HCT116 (cell line): ENCODE results near the gene PARVB. TPM values are rescaled to one million over a fixed set of nuclear protein-coding genes. Genes with fewer than 3 reads are reported as not detected.

Experiments used
- ATAC-seq: fragments of 200-7000 bp; cut with Tn5 transposase; 2 replicates; pipeline ENCODE4 v1.9.1; 2020; ENCODE audit warnings: mild to moderate bottlenecking, moderate library complexity
- BruUV-seq: library from RNA; stranded (reverse); fragments of 400-500 nt; replicated peaks from 2 replicates; lab custom pipeline; 2021; lab: Mats Ljungman, UMichigan
- CTCF ChIA-PET: fragments of 300-600 bp; sonication (Branson Sonifier 250); formaldehyde crosslinking; loops from one replicate; lab custom pipeline; 2021; ENCODE audit warnings: antibody characterized with exemption; lab: Charles Lee
- POLR2A ChIA-PET: fragments of 300-600, 350-600 bp; sonication (Branson Sonifier 250); formaldehyde crosslinking; loops from one replicate; lab custom pipeline; 2021; ENCODE audit warnings: antibody characterized with exemption; lab: Charles Lee
- RAD21 ChIA-PET, 2 experiments: fragments of 300-600 bp; sonication (Branson Sonifier 250); formaldehyde crosslinking; loops; one replicate each; lab custom pipeline; 2023; ENCODE audit warnings: low total read pairs in 2 of 2; ENCODE audit not compliant: uncharacterized antibody in 2 of 2, unreplicated experiment in 2 of 2, low non-redundant PET in 1 of 2; lab: Charles Lee
- DNase-seq: peaks from one replicate; pipeline ENCODE4 v3.0.0-alpha.2; 2010; ENCODE audit warnings: low read depth, low spot score
- H2AFZ ChIP-seq: fragments of 200-600 bp; shearing (Covaris generic), sonication (generic); 2 replicates; pipeline ENCODE4 v1.6.1; 2017; ENCODE audit warnings: low read depth, mixed run types, mixed read lengths, antibody characterized with exemption, low read length; ENCODE audit not compliant: poor library complexity, severe bottlenecking
- H3K27ac ChIP-seq: 2 replicates; pipeline ENCODE4 v1.5.1; 2012; ENCODE audit warnings: low read depth, low read length
- H3K27me3 ChIP-seq: fragments of 200-600 bp; sonication (generic); 2 replicates; pipeline ENCODE4 v1.6.1; 2016; ENCODE audit warnings: mixed run types, low read length, mixed read lengths; ENCODE audit not compliant: insufficient read depth
- H3K36me3 ChIP-seq, 2 experiments: fragments of 200-500 bp in 1 of 2; fragments of 200-600 bp in 1 of 2; sonication (Bioruptor generic) in 1 of 2; sonication (generic) in 1 of 2; 2 replicates each; pipeline versions ENCODE4 v1.5.1 to v1.6.1; 2014 to 2016; ENCODE audit warnings: low read length in 2 of 2, inconsistent platforms in 1 of 2, mixed read lengths in 1 of 2, mixed run types in 1 of 2; ENCODE audit not compliant: insufficient read depth in 2 of 2, control insufficient read depth in 1 of 2
- H3K4me1 ChIP-seq, 2 experiments: fragments of 200-600 bp in 1 of 2; sonication (generic) in 1 of 2; 2 replicates each; pipeline versions ENCODE4 v1.5.1 to v1.6.1; 2012 to 2017; ENCODE audit warnings: low read length in 2 of 2, inconsistent platforms in 1 of 2, mild to moderate bottlenecking in 1 of 2, mixed read lengths in 1 of 2, mixed run types in 1 of 2, moderate library complexity in 1 of 2; ENCODE audit not compliant: insufficient read depth in 2 of 2, control insufficient read depth in 1 of 2
- H3K4me2 ChIP-seq: fragments of 200-600 bp; sonication (generic); 2 replicates; pipeline ENCODE4 v1.6.1; 2017; ENCODE audit warnings: mixed run types, low read length, mixed read lengths
- H3K4me3 ChIP-seq, 2 experiments: fragments of 200-600 bp in 1 of 2; sonication (generic) in 1 of 2; replicated peaks in 1 of 2; 2 replicates each; pipeline ENCODE4 v1.5.1; 2011 to 2016; ENCODE audit warnings: low read length in 2 of 2, control low read depth in 1 of 2, low read depth in 1 of 2, mild to moderate bottlenecking in 1 of 2, mixed read lengths in 1 of 2, mixed run types in 1 of 2
- H3K79me2 ChIP-seq: fragments of 200-600 bp; sonication (generic); 2 replicates; pipeline ENCODE4 v1.6.1; 2017; ENCODE audit warnings: mild to moderate bottlenecking, mixed run types, low read length, moderate library complexity, mixed read lengths; ENCODE audit not compliant: insufficient read depth
- H3K9ac ChIP-seq: fragments of 200-600 bp; sonication (generic); 2 replicates; pipeline ENCODE4 v1.6.1; 2016; ENCODE audit warnings: low read length, mixed read lengths
- H3K9me2 ChIP-seq: fragments of 200-600 bp; sonication (generic), shearing (Covaris generic); 2 replicates; pipeline ENCODE4 v1.6.1; 2017; ENCODE audit warnings: mixed run types, mild to moderate bottlenecking, moderate library complexity; ENCODE audit not compliant: insufficient read depth
- H3K9me3 ChIP-seq, 2 experiments: fragments of 200-500 bp in 1 of 2; fragments of 200-600 bp in 1 of 2; sonication (Bioruptor generic) in 1 of 2; sonication (generic) in 1 of 2; 2 replicates each; pipeline ENCODE4 v1.6.1; 2014 to 2017; ENCODE audit warnings: low read length in 2 of 2, mixed read lengths in 2 of 2, inconsistent platforms in 1 of 2, low read depth in 1 of 2, mild to moderate bottlenecking in 1 of 2, mixed run types in 1 of 2, moderate library complexity in 1 of 2; ENCODE audit not compliant: control insufficient read depth in 1 of 2, insufficient read depth in 1 of 2
- H4K20me1 ChIP-seq: fragments of 200-600 bp; sonication (generic), shearing (Covaris generic); 2 replicates; pipeline ENCODE4 v1.6.1; 2017; ENCODE audit warnings: mixed run types, mild to moderate bottlenecking, moderate library complexity; ENCODE audit not compliant: insufficient read depth
- CEBPB ChIP-seq: IDR thresholded peaks from 2 replicates; pipeline ENCODE4 v1.6.1; 2012; ENCODE audit warnings: low read depth
- CTCF ChIP-seq, 3 experiments: fragments of 200-600 bp in 1 of 3; sonication (generic) in 1 of 3; IDR thresholded peaks in 2 of 3; conservative IDR thresholded peaks in 1 of 3; 2 replicates each; pipeline ENCODE4 v1.5.1; 2012 to 2017; ENCODE audit warnings: low read depth in 2 of 3, low read length in 2 of 3, antibody characterized with exemption in 1 of 3, borderline replicate concordance in 1 of 3, control low read depth in 1 of 3, mild to moderate bottlenecking in 1 of 3, mixed read lengths in 1 of 3, mixed run types in 1 of 3, moderate library complexity in 1 of 3; ENCODE audit not compliant: insufficient read depth in 1 of 3
- EGR1 ChIP-seq: IDR thresholded peaks from 2 replicates; pipeline ENCODE4 v1.6.1; 2012; ENCODE audit warnings: low read depth
- EZH2phosphoT487 ChIP-seq: fragments of 200-600 bp; IDR thresholded peaks from 2 replicates; pipeline ENCODE4 v1.6.1; 2018; ENCODE audit warnings: antibody characterized with exemption, borderline replicate concordance
- FOSL1 ChIP-seq: IDR thresholded peaks from 2 replicates; pipeline ENCODE4 v1.6.1; 2012; ENCODE audit warnings: low read depth
- JUND ChIP-seq: IDR thresholded peaks from 2 replicates; pipeline ENCODE4 v1.6.1; 2012
- POLR2A ChIP-seq: IDR thresholded peaks from 2 replicates; pipeline ENCODE4 v1.7.0; 2011; ENCODE audit warnings: borderline replicate concordance; ENCODE audit not compliant: insufficient read depth, insufficient read length; ENCODE audit errors: extremely low read depth
- SRF ChIP-seq: IDR thresholded peaks from 2 replicates; pipeline ENCODE4 v1.6.1; 2012; ENCODE audit warnings: low read depth
- TCF7L2 ChIP-seq: IDR thresholded peaks from 2 replicates; pipeline ENCODE4 v1.7.0; 2011; ENCODE audit warnings: borderline replicate concordance, inconsistent platforms; ENCODE audit not compliant: insufficient read depth, insufficient read length; ENCODE audit errors: extremely low read depth
- YY1 ChIP-seq: IDR thresholded peaks from 2 replicates; pipeline ENCODE4 v1.6.1; 2011; ENCODE audit warnings: low read length, low read depth, moderate library complexity, mild to moderate bottlenecking; ENCODE audit not compliant: insufficient replicate concordance; ENCODE audit errors: extremely low read depth
- ZFX ChIP-seq: fragments of 450-650 bp; IDR thresholded peaks from 2 replicates; pipeline ENCODE4 v1.6.1; 2017
- intact Hi-C: fragments of 100-400 bp; cut with micrococcal nuclease; formaldehyde crosslinking; loops from 2 replicates; pipeline ENCODE4 v1.10.0; 2022
- total RNA-seq: library from RNA; stranded (reverse); gene quantifications from one replicate; pipeline ENCODE4 v1.2.1, GENCODE V29; 2021; ENCODE audit not compliant: unreplicated experiment
- TF ChIP-seq, protein P1 (sequence below): IDR thresholded peaks from 2 replicates; pipeline ENCODE4 v1.6.1; 2012
- TF ChIP-seq, protein P2 (sequence below): IDR thresholded peaks from 2 replicates; pipeline ENCODE4 v1.6.1; 2012

PARVB gene
- total RNA-seq, 1 experiment from 2014 or later, result 21.4 TPM

- H2AFZ ChIP-seq, result no peak overlapping the region
- no peaks in the 10 kb centered on the region for H3K79me2 ChIP-seq
- ChIA-PET CTCF (interaction anchor here (1.3 to 1.6 kb wide), 2 partner anchors 8 to 84 kb away, joined by 3 to 6 read pairs; no protein-coding TSS in a partner anchor), RAD21 (no interaction called here), POLR2A (no interaction called here)
- DNase-seq, result no peak
- no peak overlapping the region for H3K27ac ChIP-seq
- no peaks in the 10 kb centered on the region for H3K4me1 ChIP-seq
- intact Hi-C loops, result no loop called here
- H3K27me3 ChIP-seq, result no peaks in the 10 kb centered on the region
- no peak overlapping the region for H3K4me3 ChIP-seq
- TF ChIP-seq EZH2phosphoT487 (no peak), CEBPB (no peak), ZFX (no peak), YY1 (no peak), SRF (no peak), TCF7L2 (no peak), EGR1 (no peak), CTCF (IDR thresholded peaks at IDR 0.05 in 2 of 3, conservative IDR thresholded peaks at IDR 0.05 in 1 of 3; ENCODE audit: borderline replicate concordance in 1 of 3, insufficient read depth in 1 of 3, low read depth in 2 of 3, low read length in 2 of 3) (no peak), JUND (no peak), FOSL1 (no peak), POLR2A (no peak)
- TF ChIP-seq, protein P1, sequence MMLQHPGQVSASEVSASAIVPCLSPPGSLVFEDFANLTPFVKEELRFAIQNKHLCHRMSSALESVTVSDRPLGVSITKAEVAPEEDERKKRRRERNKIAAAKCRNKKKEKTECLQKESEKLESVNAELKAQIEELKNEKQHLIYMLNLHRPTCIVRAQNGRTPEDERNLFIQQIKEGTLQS, result no peak
- TF ChIP-seq, protein P2, sequence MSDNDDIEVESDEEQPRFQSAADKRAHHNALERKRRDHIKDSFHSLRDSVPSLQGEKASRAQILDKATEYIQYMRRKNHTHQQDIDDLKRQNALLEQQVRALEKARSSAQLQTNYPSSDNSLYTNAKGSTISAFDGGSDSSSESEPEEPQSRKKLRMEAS, result no peak
- H3K36me3 ChIP-seq, result peaks cover 0 to 6% of the 10 kb centered on the region in 2 experiments; a peak in 2 of 4 replicates
- H3K4me2 ChIP-seq, result no peak overlapping the region
- no peak overlapping the region for H3K9ac ChIP-seq
- H4K20me1 ChIP-seq, result no peaks in the 10 kb centered on the region
- no peaks in the 10 kb centered on the region for H3K9me3 ChIP-seq
- no peak for ATAC-seq
- no TSS peak for BruUV-seq
- no peaks in the 10 kb centered on the region for H3K9me2 ChIP-seq
Measured at GRCh38 chr22:44001521-44001920, 22.6 kb upstream of the PARVB start.
